ENCODE measurements around the gene HTR3A.

DNA sequence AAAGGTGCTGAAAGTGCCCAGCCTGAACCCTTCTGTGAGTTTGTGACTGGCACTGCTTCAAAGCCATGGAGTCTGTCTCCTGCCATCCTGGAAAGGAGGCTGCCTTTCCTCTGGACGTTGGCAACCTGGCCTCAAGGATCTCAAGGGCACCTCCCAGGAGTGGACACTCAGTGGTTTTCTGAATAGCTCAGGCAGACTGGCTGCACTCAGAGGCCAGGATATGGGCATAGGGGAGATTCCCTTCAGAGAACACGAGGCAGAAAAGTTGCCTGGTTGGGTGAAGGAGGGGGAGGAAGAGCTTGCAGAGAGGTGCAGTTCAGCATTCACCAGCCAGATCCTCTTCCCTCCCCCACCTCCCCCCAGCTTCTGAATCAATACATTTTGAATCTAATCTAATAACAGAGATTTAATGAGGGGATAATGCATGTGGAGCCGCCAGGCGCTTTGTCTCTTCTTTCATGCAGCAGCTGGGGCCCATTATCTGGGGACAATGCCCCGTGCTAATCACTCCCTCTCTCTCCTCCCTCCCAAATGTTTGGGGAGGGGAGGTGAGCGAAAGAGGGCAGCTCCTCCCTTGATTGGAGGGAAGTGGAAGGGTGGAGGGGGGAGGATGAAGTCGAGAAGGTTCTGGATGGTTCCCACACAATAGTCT, 17.7 kb downstream of the HTR3A start:
- TF ChIP-seq, protein P1, sequence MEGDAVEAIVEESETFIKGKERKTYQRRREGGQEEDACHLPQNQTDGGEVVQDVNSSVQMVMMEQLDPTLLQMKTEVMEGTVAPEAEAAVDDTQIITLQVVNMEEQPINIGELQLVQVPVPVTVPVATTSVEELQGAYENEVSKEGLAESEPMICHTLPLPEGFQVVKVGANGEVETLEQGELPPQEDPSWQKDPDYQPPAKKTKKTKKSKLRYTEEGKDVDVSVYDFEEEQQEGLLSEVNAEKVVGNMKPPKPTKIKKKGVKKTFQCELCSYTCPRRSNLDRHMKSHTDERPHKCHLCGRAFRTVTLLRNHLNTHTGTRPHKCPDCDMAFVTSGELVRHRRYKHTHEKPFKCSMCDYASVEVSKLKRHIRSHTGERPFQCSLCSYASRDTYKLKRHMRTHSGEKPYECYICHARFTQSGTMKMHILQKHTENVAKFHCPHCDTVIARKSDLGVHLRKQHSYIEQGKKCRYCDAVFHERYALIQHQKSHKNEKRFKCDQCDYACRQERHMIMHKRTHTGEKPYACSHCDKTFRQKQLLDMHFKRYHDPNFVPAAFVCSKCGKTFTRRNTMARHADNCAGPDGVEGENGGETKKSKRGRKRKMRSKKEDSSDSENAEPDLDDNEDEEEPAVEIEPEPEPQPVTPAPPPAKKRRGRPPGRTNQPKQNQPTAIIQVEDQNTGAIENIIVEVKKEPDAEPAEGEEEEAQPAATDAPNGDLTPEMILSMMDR (conservative IDR thresholded peaks at IDR 0.05 in 1 of 2, IDR thresholded peaks at IDR 0.05 in 1 of 2; ENCODE audit: extremely low read depth in 1 of 2, insufficient read depth in 1 of 2, low read depth in 1 of 2, low read length in 2 of 2): no peak
- TF ChIP-seq EZH2 (IDR thresholded peaks at IDR 0.05; ENCODE audit: borderline replicate concordance, low read length): no peak
